GM15510 (cell line): ENCODE measurements around the gene MYO1F.
A peak's percentile ranks its signal among the peaks of the same experiment; 100 is the strongest.

ENCODE experiments used
- POLR2A ChIP-seq: IDR thresholded peaks from 3 replicates; pipeline ENCODE4 v1.6.1; 2011; ENCODE audit warnings: borderline replicate concordance; ENCODE audit not compliant: insufficient read length; ENCODE audit errors: extremely low read depth

Gene MYO1F

DNA sequence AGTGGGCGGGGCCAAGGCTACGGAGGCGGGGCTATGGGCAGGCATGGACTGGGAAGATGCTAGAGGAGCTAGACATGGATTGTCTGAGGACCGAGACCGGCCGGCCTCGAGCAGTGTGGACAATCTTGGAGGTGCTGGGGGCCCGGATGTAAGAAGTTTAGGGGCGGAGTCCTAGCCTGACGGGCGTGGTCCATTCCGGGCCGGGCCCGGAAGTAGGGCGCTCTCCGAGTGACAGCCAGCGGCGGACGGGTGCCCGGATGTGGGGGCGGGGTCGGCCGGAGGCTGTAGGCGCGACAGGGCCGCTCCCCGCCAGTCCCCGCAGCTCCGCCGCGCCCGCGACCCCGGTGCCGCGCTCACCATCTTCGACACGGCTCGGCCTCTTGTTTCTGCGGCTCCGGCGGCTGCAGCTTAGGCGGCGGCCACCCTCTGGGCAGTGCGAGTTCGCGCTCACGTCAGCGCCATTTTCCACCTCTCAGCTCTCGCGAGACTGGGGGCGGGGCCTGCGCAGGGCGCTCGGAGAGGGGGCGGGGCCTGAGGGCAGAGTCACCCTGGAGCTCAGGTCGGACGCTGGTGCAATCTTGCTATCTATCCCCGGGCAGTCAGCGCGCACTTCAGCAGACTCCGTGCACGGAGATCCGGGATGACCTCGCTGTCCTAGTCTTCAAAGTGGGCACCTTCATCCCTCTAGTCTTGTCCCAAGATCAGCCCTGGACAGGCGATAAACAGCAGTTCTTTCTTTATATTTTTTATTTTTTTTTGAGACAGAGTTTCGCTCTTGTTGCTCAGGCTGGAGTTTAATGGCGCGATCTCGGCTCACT is 63.3 kb downstream of the MYO1F start, which contains the start of gene ZNF414:
TSS of gene ZNF414 (minus strand) at position 481 of the 818 bp plus-strand sequence. CDS start at position 360, 121 bp downstream.
- TF ChIP-seq POLR2A = peak; percentile 90

DNA sequence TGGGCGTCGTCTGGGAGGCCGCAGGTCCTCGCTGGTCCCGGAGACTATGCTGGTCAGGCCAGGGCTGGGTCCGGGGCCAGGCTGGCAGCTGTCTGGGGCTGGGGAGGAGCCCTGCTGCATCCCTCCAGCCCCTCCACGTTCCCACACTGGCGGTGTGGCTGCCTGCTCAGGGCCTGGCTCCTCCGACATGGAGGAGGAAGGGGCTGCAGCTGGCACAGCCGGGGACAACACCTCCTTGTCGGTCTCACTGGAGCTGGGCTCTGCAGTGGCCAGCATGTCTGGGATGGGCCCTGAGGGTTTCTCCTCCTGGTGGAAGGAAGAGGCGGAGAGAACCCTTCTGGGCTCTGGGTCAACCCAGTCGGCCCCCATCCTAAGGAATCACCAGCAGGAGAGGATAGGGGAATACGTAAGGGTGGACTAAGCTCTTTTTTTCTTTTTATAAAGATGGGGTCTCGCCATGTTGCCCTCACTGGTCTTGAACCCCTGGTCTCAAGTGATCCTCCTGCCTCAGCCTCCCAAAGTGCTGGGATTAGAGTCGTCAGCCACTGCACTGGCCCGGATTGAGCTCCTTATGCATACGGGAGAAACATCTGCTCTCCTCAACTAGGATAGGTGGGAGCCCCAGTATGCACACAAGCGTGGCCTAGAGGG is 64.1 kb downstream of the MYO1F start:
- TF ChIP-seq POLR2A = no peak

DNA sequence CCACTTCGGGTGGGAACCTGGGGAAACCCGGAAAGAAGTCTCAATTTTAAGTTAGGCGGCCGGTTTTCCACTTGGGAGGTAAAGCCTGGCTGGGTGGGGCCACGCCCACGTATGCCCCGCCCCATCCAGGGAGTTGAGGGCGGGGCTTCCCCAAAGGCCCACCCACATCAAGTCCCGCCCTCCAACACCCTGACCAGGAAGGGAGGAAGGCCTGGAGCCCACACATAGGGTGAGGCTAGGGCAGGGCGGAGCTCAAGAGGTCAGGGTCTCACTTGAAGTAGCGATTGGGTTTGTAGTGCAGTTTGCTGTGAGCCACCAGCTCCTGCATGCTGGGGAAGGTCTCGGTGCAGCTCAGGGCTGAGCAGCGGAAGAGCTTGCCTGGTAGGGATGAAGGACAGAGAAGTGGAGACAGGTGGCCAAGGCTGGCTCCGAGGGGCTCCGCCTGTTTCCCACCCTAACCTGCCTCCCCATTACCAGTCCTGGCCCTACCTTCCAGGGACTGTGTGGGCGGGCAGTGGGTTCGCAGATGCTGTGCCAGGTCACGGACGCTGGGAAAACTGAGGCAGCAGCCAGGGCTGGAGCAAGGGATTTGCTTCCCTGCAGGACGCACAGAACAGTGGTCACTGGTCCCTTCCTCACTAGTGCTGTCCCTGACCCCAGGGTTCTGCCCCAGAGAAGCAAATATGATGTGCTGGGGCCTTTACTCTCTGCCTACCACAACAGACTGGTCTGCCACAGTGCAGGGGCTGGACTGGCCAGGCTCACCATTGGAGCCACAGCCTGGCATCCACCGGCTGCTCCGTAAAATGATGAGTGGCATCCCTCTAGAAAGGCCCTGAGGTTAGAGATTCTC is 64.9 kb downstream of the MYO1F start:
- no peak for TF ChIP-seq POLR2A

DNA sequence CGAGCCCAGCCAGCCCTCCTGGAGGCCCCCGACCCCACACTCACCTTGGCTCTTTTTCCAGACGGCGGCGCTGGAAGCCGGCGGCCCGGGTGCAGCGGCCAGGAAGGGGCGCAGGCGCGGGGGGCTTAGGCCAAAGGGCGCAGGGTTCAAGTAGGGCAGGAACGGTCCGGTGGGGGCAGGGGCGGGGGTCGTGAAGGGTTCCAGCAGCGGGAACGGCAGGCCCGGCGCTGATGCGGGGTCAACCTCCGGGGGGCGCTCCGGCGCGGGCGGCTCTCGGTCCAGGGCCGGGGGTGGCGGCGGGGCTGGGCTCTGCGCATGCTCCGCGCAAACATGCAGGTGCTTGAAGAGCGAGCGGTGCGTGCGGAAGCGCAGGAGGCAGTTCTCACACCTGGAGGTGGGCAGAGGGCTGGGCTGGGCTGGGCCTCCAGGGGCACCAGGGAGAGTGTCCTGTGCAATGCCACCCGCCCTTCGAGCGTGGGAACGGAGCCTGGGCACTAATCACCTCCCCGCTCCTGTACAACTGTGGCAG is 65.6 kb downstream of the MYO1F start:
- TF ChIP-seq POLR2A = no peak

GRCh38 chr19:8510589-8511115 is 66.6 kb downstream of the MYO1F start:
- no peak for TF ChIP-seq POLR2A

- no peak for TF ChIP-seq POLR2A
Measured at GRCh38 chr19:8506402-8506957, 70.8 kb downstream of the MYO1F start.

GRCh38 chr19:8505680-8506401 is 71.4 kb downstream of the MYO1F start:
- peak; percentile 17 for TF ChIP-seq POLR2A

DNA sequence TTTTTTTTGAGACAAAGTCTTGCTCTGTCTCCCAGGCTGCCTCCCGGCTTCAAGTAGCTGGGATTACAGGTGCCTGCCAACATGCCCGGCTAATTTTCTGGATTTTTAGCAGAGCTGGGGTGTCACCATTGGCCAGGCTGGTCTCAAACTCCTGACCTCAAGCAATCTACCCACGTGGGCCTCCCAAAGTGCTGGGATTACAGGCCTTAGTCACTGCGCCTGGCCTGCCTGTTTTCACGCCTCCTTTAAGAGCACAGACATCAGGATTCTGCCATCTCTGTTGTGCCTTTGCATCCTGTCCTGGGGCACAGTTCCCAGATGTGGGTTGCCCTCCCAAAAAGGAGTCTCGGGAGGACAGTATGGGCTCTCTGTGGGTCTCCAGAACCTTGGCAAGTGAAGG is 72.3 kb downstream of the MYO1F start:
- TF ChIP-seq POLR2A = no peak

- TF ChIP-seq POLR2A = no peak
Measured at GRCh38 chr19:8504171-8504570, 73.1 kb downstream of the MYO1F start.

- no peak for TF ChIP-seq POLR2A
Measured at GRCh38 chr19:8503510-8503909, 73.7 kb downstream of the MYO1F start.

GRCh38 chr19:8501981-8502380 is 75.3 kb downstream of the MYO1F start:
- no peak for TF ChIP-seq POLR2A

DNA sequence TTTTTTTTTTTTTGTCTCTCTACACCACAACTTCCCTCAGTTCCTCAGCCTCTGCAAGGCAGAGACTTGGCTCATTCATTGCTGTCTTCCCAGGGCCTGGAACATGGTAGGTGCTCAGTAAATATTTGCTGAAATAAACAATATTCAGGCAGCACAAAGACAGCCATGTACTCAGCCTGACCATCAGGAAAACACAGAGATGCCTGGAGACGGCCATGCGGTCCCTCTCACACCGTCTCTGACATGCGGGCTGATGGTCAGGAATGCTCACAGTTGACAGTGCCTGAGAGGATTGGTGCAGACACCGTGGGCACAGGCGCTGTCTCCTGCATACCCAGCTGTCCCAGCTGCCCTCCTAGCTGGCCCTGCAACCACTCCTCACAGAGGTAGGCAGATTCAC is 75.7 kb downstream of the MYO1F start:
- no peak for TF ChIP-seq POLR2A

GRCh38 chr19:8500158-8500557 is 77.1 kb downstream of the MYO1F start:
- no peak for TF ChIP-seq POLR2A
